A172 (cell line): ENCODE measurements around the gene DIP2C. TPM values are rescaled to one million over a fixed set of nuclear protein-coding genes. Genes with fewer than 3 reads are reported as not detected.

Source experiments
- DNase-seq: peaks from one replicate; pipeline ENCODE4 v3.0.0-alpha.2; 2015; ENCODE audit warnings: low spot score
- total RNA-seq: library from RNA; depleted of rRNA; stranded (reverse); fragments of >200 nt; shearing (Covaris generic); gene quantifications from 2 replicates; pipeline ENCODE4 v1.2.3, GENCODE V29; 2014

Gene DIP2C
- total RNA-seq, 1 experiment from 2014 or later = 12.8 TPM

DNA sequence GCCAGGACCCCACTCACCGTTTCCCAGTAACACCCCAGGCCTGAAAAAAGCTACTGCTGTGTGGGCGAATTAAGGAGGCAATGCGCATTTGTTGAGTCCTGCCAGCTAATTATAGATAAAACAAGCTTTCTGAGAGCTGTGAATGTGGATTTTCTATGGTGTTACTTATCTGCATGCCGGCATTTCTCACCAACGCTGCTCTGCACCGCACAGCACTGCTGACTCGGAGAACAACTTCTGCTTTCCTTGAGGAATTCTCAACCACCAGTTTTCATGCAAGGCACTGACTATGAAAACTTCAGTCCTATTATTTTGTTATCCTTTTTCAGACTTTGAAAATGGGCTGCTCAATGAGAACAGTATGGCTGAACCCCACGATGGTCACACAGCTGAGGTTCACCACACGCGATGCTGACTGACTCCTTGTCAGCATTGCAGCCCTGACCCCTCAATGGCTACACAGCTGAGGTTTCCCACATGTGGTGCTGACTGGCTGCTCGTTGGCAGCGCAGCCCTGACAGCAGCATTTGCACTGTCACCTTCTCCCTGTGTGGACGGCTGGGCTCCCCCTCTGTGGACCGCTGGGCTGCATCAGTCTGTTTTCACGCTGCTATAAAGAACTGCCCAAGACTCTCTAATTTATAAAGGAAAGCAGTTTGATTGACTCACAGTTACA lies 190.6 kb downstream of the DIP2C start:
- no peak for DNase-seq

DNA sequence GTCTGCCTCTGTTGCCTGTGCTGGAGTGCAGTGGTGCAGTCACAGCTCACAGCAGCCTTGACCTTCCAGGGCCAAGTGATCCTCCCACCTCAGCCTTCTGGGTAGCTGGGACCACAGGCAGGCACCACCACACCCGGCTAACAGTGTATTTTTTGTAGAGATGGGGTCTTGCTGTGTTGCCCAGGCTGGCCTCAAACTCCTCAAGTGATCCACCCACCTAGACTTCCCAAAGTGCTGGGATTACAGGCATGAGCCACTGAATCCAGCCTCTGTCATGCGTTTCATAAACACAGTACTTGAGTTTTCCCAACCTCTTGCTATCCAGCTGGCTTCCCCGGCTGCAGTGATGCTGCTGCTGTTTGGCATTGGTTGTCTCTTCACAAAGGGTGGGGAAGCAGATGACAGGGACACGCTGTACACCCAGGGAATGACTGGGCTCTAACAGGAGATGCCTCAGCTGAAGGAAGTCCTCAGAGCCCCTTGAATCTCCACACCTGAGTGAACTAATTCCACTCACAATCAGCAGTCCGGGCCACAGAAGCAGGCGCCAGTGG lies 191.5 kb downstream of the DIP2C start:
- no peak for DNase-seq

DNA sequence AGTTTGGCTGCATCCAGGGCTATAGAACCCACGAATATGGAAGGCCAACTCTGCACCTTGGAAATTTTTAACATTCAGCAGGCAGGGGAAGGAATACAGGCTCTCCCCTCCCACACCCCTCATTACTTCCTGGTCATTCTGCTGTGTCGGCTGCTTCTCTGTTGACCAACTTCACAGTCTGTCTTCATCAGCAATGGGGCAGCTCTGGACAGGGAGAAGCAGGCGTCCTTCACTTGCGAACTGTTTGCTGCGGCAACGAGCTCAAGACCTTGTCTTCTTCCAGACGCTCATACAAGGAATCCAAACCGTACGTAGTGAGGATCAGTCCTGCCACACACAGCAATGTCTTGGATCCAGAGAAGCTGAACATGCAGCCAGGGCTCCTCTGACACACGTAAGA lies 192.2 kb downstream of the DIP2C start:
- no peak for DNase-seq

DNA sequence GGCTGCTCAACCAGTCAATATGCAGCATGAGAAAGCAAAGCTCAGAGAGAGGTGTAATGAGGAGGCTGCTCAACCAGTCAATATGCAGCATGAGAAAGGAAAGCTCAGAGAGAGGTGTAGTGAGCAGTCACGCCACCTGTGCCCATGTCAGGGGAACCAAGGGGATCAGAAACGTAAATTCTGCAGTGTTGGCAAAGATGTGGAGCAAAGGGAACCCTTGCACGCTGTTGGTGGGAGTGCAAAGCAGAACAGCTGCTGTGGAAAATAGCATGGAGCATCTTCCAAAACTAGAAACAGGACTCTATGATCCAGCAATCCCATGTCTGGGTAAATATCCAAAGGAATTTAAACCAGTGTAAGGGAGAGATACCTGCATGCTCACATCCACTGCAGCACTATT lies 194.9 kb downstream of the DIP2C start:
- no peak for DNase-seq

DNA sequence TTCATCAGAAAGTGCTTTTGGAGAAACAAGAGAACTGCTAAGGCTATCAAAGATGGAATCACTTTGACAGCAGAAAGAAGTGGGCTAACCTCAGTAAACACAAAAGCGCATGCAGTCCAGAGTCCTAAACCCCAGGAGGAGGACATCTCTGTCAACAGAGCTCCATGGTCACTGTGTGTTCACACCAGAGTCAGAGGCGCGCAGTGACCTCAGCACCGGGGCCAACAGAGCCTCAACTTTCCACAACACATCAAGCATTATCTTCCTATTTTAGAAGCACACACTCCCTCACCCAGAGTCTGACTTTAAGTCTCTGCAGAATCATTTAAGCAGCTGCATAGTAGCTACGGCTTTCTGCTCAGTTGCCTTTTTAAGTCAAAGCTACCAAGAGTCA lies 195.3 kb downstream of the DIP2C start:
- no peak for DNase-seq

DNA sequence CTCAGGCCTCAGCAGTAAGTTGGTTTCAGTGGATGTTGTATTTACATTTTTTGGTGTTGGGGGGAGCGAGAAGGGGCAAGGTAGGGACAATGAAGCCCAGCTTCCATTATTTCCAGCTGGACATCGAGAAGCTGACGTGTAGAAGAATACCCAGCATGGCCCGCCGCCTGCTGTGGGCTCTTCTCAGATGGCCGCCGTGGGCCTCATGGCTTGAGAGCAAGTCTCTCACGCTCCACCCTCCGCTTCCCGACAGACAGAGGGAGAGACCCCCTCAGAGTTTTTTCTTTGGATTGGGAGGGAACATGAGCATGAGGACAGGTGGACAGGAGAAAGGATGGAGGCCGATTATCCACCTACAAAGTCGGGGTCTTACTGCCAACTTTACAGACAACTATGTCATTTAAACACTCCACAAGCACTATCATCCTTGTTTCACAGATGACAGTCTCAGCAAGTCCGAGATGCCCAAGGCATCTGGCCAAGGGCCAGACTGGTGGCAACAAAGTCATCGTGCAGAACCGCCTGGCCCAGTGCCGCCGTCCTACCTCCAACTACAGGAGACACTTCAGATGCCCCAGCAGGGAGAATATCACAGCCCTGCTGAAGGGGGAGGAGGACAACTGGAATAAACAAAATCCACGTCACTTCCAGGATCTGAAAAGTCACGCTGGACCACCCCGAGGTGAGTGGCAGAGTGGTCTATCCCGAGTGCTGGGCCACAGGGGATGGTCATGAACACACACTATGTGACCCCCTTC lies 195.9 kb downstream of the DIP2C start:
- DNase-seq = no peak

DNA sequence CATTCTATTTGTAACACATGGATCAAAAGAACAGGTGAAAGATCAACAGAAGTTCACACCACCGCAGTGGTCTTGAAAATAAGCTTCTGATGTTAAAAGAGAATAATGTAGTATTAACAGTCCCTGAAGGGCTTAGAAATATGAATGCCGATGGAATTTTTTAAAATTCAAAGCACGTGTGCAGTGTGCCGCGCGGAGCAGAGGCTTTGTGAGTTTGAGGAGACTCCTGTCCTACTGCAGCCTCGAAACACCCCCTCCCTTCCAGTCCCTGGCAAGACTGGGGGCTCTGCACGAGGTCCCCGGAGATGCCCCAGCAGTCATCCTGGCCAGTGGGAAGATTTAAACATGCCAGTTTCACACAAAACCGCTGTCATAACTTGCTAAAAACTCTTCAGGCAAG lies 196.6 kb downstream of the DIP2C start:
- DNase-seq = no peak

DNA sequence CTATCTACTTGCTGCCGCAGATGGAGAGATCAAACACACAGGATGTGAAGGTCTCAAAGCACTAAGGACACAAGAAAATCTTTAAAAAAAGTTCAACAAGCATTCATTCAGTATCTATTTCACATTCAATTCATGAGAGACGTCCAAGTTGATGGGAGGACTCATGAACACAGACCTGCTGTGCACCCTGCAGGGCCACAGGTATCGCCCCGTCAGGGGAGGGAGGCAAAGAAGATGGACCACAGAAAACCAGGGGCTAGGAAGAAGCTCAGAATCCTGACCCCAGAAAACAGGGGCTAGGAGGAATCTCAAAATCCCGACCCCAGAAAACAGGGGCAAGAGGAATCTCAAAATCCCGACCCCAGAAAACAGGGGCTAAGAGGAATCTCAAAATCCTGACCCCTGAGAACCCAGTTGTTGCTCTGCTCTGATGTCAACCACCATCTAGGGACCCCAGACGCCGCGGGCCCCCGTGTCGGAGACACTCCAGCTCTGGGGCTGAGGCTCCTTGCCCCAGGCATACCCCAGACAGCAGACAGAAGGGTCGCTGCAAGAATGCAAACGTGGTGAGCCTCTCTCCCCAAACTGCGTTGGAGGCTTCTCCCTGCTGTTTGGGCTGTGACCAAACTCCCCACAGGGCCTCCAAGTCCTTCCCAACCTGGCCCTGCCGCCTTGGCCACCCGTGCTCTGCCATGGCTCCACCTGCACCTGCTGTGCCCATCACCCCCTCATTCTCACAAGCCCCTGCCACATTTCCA lies 197.6 kb downstream of the DIP2C start:
- DNase-seq = no peak

DNA sequence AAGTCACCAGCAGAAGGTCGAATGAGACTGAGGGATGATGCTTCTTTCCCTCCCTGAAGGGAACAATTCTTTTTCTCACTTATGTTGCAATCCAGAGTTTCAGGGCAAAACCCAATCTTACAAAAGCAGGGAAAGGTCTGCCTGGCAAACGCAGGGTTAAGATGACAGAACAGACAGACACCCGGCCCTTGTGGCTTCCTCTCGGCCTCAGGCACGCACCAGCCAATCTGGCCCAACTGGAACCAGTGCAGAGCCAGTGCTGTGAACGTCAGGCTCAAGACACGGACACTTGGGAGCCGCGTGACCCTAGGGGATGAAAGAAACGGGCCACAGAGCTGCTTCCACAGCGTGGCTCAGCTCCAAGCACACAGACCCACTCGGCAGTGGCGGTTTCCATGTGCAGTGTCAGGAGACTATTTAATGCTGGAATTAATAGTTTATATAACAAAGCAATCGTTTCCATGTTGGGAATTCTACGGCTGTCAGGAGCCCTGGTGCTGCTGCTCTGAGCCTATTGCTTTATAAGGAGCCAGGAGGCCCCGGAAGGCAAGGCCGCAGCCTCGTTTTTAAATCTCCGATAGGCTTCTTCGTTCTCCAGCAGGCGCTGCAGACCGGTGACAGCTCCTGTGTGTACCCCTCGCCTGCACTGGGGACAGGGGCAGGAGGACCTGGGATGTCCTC lies 198.4 kb downstream of the DIP2C start:
- no peak for DNase-seq

DNA sequence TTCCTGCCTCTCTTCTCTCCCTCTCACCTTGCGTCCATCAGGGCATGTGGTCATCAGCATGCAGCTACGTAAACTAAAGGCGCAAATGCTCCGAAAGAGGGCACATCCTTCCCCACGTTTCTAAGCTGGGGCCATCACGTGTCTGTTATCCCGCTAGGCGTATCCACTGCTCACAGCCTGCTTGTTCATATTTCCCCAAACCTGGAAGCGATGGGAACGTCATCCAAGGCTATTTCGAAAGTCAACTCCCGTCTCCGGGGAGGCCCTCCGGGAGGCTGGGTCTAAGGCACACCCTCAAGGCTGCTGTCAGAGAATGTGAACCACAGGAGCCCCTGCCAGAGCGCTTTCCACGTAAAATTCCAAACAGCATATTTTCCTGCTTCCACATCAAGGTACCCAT lies 199.2 kb downstream of the DIP2C start:
- no peak for DNase-seq

DNA sequence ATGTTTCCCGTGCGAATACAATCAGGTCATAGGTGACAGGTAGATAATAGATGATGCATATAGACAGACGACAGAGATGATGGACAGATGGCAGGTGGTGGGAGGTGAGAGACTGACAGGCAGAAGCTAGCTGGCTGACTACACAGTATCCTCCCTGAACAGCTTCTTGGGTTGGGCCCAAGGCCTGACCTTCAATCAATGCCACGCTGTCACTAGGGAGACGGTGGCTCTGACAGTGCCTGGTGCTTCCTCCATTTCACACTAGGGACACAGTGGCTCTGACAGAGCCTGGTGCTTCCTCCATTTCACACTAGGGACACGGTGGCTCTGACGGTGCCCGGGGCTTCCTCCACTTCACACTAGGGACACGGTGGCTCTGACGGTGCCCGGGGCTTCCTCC lies 200.1 kb downstream of the DIP2C start:
- no peak for DNase-seq

DNA sequence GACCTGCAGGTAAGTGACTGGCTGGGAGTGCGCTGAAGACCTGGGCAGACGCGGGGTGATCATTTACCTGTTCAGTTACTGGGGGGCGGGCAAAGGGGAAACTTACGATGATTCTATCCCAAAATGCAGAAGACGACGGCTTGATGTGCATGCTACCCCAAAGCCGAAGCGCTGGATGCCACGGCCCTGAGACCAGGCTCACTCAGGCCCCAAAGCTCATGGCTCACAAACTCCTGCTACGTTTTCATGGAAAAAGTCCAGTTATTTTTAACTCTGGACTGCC lies 200.6 kb downstream of the DIP2C start:
- DNase-seq = no peak

DNA sequence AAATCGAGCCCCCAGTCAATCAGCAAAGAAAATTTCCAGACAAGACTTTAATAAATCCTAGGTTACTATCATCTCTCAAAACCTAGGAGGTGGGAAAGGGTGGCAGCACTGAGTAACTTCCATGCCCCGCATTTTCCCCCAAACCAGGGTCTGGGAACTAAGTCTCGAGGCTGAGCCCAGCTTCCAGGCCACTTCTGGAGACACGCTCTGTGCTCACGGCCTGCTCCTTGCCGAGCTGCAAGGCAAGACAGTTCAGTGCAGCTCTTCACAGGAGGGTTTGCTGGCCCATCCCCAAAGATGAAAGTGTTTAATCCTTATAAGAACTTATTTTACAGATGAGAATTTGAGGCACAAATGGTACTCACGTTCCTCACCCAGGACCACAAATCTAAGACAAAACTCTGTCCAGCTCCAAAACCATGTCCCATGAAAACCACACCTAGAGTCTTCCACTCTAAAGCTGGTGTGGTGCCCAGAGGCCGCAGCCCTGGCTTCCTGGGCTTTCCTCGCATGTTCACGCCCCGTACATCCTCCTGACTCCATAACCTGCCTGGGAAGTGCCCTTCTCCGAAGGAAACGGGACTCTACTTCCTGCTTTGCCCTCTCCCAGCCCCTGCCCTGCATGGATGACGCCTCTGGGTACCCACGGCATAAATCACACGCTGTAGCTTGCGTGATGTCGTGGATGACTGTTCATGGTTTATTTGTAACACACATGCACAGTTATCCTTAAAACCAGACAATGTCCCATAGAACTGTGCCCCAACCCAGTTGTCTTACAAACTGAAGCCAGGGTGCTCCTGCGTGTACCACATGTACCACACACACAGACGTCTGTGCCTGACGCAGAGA lies 201.2 kb downstream of the DIP2C start:
- no peak for DNase-seq

DNA sequence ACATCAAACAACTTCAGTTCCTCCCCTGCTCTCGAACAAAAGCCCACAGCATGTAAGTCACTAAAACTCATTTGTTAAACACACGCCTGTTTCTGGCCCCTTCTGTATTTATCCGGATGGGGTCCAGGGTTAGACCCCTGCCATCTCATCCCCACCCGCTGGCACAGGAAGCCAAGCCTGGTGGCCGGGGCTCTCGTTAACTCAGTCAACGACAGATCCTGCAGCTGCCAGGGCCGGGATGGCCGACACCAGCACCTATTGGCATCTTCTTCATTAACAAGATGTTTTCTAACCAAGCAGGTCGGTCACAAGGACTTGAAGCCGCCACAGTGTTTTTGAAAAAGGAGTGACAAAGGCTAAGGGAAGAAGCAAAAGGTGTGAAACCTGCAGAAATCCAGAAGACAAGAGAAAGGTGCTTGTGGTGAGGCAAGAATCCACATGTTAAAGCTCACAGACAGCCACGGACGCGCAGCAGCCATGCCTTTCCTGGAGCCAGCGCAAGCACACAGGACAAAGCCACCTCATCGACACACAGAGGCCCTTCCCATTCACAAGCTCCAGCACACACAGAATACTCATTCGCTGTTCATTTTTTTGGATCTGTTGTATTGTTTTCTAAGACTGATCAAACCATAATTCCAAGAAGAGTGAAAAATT lies 202.7 kb downstream of the DIP2C start:
- no peak for DNase-seq

DNA sequence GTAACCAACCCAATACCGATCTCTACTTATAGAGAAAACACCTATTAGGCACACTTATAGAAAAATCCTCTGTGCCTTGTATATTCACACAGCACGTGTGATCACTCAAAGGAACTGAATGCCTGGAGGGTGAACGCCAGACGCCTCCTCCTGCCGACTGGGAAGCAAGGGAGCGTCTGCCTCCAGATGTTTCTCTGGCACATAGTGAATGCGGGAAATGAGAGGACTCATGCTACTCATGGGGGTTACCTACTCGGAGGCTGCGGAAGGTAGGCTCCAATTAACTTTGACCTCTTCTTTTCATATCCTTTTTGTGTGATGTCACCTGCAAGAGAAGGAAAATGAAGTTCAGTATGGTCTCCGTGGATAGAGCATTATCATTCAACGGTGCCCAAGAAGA lies 203.3 kb downstream of the DIP2C start:
- no peak for DNase-seq

DNA sequence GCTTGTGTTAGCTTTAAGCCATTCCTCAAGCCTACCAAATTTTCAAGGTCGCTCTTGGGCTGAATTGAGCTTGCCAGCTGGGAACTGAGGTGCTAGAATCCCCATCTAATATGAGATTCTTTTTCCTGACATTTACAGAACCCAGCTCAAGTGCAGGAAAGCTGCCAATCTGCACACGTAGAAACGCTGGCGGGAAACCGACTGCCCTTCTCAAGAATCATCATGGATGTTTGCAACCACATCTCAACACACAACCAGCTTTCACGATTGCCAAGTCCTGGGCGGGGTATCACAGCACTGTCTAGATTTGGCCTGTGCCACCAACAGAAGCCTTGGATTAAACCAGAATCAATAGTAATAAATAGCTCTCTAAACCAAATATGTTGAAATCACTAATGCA lies 203.7 kb downstream of the DIP2C start:
- DNase-seq = no peak

DNA sequence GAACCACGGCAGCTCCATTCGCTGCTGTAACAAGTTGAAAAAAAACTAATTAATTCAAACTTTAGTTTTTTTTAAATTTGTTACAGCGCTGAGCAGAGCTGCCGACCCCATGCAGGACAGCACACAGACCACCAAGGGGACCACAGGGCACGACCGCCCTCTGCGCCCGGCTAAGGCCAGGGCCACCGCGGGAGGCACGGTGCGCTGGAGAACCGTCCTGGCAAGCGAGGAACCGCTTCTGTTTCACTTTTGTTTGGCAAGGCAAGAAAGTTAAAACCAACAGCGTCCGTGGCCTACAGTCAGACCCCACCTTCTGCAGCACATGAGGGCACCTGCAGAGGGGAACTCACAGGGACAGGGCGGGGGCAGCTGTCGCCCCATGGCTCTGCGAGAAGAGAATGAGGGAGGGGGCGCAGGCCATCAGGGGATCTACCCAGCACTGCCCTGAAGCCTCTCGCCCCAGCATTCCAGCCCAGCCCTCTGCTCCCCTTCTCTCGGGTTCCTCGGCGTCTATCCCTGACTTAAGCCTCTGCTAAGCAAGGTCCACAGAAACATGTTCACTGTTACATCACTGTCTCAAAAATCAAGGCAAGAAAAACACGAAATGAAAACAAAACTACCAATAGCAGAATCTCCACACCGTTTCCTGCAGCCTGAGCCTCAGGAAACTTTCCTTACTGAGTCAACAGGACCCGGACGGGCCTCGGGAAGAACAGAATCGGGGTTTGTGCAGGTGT lies 204.4 kb downstream of the DIP2C start:
- DNase-seq = peak; percentile 44

DNA sequence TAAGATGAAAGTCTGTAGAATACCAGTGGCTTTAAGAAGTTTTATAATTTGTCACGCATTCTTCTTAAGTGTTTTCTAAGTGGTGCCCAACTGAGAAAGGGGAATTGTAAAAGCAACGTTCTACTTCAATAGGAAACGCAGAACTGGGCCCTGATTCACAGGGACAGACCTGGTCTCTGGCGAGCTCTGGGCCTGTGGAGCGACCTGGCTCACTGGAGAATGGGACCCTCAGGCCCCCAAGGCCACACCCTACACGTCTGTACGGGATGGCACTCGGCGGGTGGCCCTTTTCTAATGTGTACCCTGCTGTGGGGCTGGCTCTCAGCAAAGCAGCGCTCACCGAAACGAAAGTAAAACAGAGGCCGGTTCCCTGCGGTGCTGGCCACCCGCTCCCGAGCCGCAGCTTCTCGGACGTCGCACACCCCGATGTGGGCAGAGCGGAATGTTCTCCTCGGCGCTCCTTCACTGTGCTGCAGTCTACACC lies 205.0 kb downstream of the DIP2C start:
- DNase-seq = peak; percentile 56

DNA sequence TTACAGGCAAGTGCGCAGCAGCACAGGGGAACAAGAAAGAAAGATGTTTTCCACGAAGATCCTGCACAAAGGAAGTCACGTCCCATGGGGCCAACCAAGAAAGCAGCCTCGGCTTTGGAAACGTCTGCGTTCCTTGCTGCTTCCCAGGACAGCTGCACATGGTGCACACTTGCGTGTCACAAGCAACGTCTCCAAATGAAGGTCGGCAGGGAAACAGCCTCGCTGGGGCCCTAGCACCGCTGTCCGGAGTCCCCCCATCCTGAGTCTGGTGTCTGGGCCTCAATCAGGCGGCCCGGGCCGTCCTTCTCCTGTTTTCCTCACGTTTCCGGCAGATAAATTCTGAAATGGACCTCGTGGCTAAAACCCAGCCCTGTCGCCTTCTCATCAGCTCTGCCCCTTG lies 206.2 kb downstream of the DIP2C start:
- no peak for DNase-seq

DNA sequence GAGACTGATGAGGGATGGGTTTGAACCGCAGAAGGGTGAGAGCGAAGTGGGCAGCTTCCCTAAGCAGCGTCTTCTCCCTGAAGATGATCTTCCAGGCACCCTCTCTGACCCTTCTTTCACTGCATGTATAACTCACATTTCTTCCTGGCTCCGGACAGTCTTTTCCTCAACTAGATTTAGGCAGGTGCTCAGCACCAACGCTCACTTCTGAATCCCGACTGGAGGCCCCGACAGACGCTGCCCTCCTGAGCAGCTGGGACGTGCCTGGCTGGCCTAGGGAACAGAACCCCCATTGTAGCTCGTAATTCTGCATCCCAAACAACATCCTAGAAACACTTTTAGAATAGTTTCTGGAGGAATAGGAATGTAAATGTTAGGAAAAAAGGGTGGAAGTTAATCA lies 206.6 kb downstream of the DIP2C start:
- no peak for DNase-seq
